ENCODE measurements around the gene AP3M1.
A peak's percentile ranks its signal among the peaks of the same experiment; 100 is the strongest.

The AP3M1 gene

GRCh38 chr10:74176380-74177139 lies 25.9 kb upstream of the AP3M1 start:
- ATAC-seq, result peak; percentile 98
- TF ChIP-seq CSRNP3 (CRISPR knock-in tag; IDR thresholded peaks at IDR 0.05) (no peak), ISL1 (CRISPR knock-in tag; IDR thresholded peaks at IDR 0.05) (no peak), CREB5 (CRISPR knock-in tag; IDR thresholded peaks at IDR 0.05; ENCODE audit: low read depth) (no peak), ZNF565 (CRISPR knock-in tag; conservative IDR thresholded peaks at IDR 0.05; ENCODE audit: low read depth) (no peak), ZFP3 (CRISPR knock-in tag; IDR thresholded peaks at IDR 0.05) (0 out of 2 replicates have a peak, but pooled peaks have one; percentile 12), OSR1 (CRISPR knock-in tag; IDR thresholded peaks at IDR 0.05) (no peak), ZNF8 (CRISPR knock-in tag; IDR thresholded peaks at IDR 0.05) (no peak), ZNF70 (CRISPR knock-in tag; IDR thresholded peaks at IDR 0.05) (no peak), TCF4 (CRISPR knock-in tag; IDR thresholded peaks at IDR 0.05; ENCODE audit: borderline replicate concordance) (no peak), ESRRG (CRISPR knock-in tag; IDR thresholded peaks at IDR 0.05) (no peak), POU6F1 (CRISPR knock-in tag; IDR thresholded peaks at IDR 0.05; ENCODE audit: borderline replicate concordance, low read depth) (no peak), GLIS3 (CRISPR knock-in tag; IDR thresholded peaks at IDR 0.05) (no peak), TOX (CRISPR knock-in tag; IDR thresholded peaks at IDR 0.05; ENCODE audit: borderline replicate concordance) (no peak), ZFP30 (CRISPR knock-in tag; IDR thresholded peaks at IDR 0.05) (0 out of 2 replicates have a peak, but pooled peaks have one; percentile 6), CSDC2 (CRISPR knock-in tag; IDR thresholded peaks at IDR 0.05) (no peak), PPARA (CRISPR knock-in tag; IDR thresholded peaks at IDR 0.05; ENCODE audit: borderline replicate concordance) (no peak), BACH2 (CRISPR knock-in tag; IDR thresholded peaks at IDR 0.05; ENCODE audit: borderline replicate concordance) (no peak), PATZ1 (CRISPR knock-in tag; IDR thresholded peaks at IDR 0.05; ENCODE audit: borderline replicate concordance) (no peak), ZC3H10 (CRISPR knock-in tag; IDR thresholded peaks at IDR 0.05) (no peak), SNAI2 (CRISPR knock-in tag; IDR thresholded peaks at IDR 0.05) (no peak), ARNTL (CRISPR knock-in tag; IDR thresholded peaks at IDR 0.05; ENCODE audit: borderline replicate concordance, low read depth) (0 out of 2 replicates have a peak, but pooled peaks have one; percentile 57), RARB (CRISPR knock-in tag; IDR thresholded peaks at IDR 0.05) (no peak), TSHZ2 (CRISPR knock-in tag; IDR thresholded peaks at IDR 0.05) (0 out of 2 replicates have a peak, but pooled peaks have one; percentile 53)
